ENCODE measurements around the gene TRIML1. TPM values are rescaled to one million over a fixed set of nuclear protein-coding genes. Genes with fewer than 3 reads are reported as not detected.

TRIML1 gene
- total and polyA plus RNA-seq, 11 donors, result not detected

DNA sequence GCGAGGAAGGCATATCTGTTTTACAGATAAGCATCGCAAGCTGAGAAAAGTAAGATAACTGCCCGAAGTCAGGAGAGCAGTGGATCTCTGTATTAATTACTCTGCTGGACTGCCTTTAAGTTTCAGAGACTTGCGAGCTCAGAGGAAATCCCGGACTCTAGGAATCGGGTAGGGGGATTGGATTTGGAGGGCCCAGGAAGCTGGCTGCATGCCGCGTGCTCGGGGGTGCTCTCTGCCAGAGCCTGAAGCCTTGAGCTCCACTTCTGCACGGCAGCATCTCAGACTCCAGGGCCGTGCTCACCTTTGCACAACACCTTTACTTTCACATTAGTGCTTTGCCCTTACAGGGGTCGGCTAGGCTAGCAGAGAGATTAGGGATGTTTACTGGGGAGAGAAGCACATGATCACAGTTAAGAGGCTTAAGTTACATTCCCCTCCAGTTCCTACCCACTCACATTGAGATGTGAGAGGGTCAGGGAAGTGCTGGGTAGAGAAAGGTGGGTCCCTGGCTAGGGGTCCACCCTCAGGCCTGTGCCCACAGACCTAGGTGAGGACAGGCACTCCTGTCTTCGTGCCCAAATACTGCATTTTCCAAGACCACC is 57.0 kb downstream of the TRIML1 start:
- no peaks in the 10 kb centered on the region for H3K36me3 ChIP-seq
- TF ChIP-seq, protein P1, sequence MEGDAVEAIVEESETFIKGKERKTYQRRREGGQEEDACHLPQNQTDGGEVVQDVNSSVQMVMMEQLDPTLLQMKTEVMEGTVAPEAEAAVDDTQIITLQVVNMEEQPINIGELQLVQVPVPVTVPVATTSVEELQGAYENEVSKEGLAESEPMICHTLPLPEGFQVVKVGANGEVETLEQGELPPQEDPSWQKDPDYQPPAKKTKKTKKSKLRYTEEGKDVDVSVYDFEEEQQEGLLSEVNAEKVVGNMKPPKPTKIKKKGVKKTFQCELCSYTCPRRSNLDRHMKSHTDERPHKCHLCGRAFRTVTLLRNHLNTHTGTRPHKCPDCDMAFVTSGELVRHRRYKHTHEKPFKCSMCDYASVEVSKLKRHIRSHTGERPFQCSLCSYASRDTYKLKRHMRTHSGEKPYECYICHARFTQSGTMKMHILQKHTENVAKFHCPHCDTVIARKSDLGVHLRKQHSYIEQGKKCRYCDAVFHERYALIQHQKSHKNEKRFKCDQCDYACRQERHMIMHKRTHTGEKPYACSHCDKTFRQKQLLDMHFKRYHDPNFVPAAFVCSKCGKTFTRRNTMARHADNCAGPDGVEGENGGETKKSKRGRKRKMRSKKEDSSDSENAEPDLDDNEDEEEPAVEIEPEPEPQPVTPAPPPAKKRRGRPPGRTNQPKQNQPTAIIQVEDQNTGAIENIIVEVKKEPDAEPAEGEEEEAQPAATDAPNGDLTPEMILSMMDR (IDR thresholded peaks at IDR 0.05), result no peak
- TF ChIP-seq POLR2A (IDR thresholded peaks at IDR 0.05), result no peak
- intact Hi-C loops (cut with DNase I), result no loop called here

More for the DNA sequence above, 57.0 kb downstream of the TRIML1 start:
- no peak overlapping the region for H3K27ac ChIP-seq
- H3K4me1 ChIP-seq, result no peaks in the 10 kb centered on the region
- peaks cover 0 to 4% (median 0%) of the 10 kb centered on the region in 9 donors for H3K27me3 ChIP-seq
- no peak for DNase-seq
- no peak overlapping the region for H3K4me3 ChIP-seq
- 26 to 44% (median 36%) methylated on average over 13 of the region's 13 CpGs for WGBS, 4 donors
- no peak for ATAC-seq
- H3K9me3 ChIP-seq, result no peaks in the 10 kb centered on the region

Other genes with a start within 250 kb of the TRIML1 start
- under 1 TPM in 1 of 9 donors, not detected in 8; 0.25 TPM for gene ZFP42, start 143.7 kb upstream of the TRIML1 start, total RNA-seq
- gene ZFP42, start 143.7 kb upstream of the TRIML1 start, polyA plus RNA-seq, result not detected
- not detected for gene TRIML2, start 29.8 kb upstream of the TRIML1 start, total RNA-seq
- not detected for gene TRIML2, start 29.8 kb upstream of the TRIML1 start, polyA plus RNA-seq